WTC11 (cell line): Measurements from ENCODE around the gene PTCD3.

ENCODE experiments used
- CREM ChIP-seq: sonication (generic); formaldehyde crosslinking; IDR thresholded peaks from 2 replicates; pipeline ENCODE4 v1.8.1; 2022; ENCODE audit warnings: mild to moderate bottlenecking, missing genetic modification reagents, moderate library complexity
- CTCF ChIP-seq: fragments of 200-600 bp; IDR thresholded peaks from 2 replicates; pipeline ENCODE4 v1.8.0; 2022; ENCODE audit warnings: antibody characterized with exemption

DNA sequence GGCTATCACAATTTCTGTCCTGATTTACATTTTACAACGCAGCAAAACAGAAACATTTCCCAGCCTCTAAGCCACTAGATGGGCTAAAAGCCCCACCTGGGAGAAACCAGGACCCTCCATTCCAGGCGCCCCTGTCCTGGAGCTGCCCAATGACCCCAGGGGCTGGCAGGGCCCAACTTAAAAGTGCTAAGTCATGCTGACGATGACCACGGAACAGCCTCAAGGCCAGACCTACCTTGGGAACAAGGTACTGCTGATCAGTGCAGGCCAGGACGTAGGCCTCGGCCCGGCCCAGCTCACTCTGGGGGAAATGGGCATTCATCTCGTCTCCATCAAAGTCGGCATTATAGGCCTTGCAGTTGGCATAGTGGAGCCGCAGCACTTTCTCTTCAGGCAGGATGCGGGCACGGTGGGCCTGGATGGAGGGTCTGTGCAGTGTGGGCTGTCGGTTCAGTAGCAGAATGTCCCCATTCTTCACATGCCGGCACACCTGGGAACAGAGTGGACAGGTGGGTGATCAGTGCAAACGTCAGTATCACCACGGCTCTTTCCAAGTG lies 36.2 kb upstream of the PTCD3 start:
- TF ChIP-seq CTCF (no peak), CREM (CRISPR knock-in tag) (no peak)
